ENCODE measurements around the gene ENTPD8.

ENTPD8 gene

DNA sequence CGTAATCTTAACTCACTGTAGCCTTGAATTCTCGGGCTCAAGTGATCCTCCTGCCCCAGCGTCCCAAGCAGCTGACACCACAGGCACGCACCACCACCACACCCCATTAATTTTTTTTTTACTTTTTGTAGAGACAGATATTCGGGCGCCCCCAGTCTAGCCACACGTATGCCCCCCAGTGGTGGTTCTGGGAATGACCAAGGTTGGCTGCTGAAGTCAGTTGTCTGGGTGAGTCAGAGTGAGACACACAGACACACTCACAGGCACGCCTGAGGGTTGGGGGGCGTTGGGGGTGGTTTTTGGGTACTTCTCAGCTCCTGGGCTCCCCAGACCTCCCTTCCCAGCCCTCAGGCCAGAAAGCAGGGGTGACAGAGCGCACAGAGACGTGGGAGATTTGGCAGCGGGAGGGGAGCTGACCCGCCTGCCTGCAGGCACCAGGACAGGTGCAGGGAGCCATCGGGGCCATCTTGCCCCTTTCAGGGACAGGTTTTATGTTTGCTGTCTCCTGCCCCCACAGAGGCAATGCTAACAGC, 4.2 kb upstream of the ENTPD8 start:
- H3K4me3 ChIP-seq (ENCODE audit: low read depth, low read length) = no peak overlapping the region
- no peak for DNase-seq (ENCODE audit: low read depth)
- TF ChIP-seq, protein P1, sequence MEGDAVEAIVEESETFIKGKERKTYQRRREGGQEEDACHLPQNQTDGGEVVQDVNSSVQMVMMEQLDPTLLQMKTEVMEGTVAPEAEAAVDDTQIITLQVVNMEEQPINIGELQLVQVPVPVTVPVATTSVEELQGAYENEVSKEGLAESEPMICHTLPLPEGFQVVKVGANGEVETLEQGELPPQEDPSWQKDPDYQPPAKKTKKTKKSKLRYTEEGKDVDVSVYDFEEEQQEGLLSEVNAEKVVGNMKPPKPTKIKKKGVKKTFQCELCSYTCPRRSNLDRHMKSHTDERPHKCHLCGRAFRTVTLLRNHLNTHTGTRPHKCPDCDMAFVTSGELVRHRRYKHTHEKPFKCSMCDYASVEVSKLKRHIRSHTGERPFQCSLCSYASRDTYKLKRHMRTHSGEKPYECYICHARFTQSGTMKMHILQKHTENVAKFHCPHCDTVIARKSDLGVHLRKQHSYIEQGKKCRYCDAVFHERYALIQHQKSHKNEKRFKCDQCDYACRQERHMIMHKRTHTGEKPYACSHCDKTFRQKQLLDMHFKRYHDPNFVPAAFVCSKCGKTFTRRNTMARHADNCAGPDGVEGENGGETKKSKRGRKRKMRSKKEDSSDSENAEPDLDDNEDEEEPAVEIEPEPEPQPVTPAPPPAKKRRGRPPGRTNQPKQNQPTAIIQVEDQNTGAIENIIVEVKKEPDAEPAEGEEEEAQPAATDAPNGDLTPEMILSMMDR (IDR thresholded peaks at IDR 0.05; ENCODE audit: control insufficient read depth, extremely low read depth, insufficient read depth) = peak; percentile 83

DNA sequence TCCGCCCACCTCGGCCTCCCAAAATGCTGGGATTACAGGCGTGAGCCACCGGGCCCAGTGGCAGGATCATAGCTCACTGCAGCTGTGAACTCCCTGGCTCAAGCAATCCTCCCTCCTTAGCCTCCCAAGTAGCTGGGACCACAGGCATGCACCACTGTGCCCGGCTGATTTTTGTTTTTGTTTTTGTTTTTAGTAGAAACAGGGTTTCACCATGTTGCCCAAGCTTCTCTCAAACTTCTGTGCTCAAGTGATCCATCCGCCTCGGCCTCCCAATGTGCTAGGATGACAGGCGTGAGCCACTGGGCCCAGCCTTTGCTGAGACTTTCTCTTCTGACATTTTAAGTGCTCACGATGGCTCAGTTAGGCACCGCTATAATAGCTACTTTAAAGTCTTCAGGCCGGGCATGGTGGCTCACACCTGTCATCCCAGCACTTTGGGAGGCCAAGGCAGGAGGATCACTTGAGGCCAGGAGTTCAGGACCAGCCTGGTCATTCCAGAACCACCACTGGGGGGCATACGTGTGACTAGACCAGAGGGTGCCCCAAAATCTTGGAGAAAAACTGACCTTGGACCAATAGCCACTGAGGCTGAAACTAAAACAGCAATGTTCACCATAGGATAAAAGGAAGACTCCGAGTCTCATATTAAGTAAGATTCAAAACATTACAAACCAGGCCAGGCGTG, 3.1 kb upstream of the ENTPD8 start:
- no peak for DNase-seq (ENCODE audit: low read depth)
- TF ChIP-seq, protein P1 (IDR thresholded peaks at IDR 0.05; ENCODE audit: control insufficient read depth, extremely low read depth, insufficient read depth) = no peak

DNA sequence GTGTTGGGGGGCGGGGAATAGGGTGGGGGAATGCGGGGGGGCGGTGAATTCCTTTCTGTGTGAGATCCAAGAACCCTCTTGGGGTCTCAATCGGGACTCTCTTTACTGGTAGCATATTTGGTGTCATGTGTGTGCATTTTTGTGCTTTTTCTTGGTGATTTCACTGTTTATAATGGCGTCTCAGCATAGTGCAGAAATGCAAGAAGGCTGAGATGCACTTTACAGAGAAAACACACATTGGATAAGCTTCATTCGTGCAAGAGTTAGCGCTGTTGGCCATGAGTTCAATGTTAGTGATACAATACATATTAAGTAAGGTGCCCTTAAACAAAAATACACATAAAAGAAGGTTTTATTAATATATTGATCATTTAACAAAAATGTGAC, 771 bp upstream of the ENTPD8 start:
- no peak for DNase-seq (ENCODE audit: low read depth)
- H3K4me3 ChIP-seq (ENCODE audit: low read depth, low read length) = no peak overlapping the region
- TF ChIP-seq, protein P1 (IDR thresholded peaks at IDR 0.05; ENCODE audit: control insufficient read depth, extremely low read depth, insufficient read depth) = no peak

More for the DNA sequence above, 3.1 kb upstream of the ENTPD8 start:
- H3K4me3 ChIP-seq (ENCODE audit: low read depth, low read length) = no peak overlapping the region

DNA sequence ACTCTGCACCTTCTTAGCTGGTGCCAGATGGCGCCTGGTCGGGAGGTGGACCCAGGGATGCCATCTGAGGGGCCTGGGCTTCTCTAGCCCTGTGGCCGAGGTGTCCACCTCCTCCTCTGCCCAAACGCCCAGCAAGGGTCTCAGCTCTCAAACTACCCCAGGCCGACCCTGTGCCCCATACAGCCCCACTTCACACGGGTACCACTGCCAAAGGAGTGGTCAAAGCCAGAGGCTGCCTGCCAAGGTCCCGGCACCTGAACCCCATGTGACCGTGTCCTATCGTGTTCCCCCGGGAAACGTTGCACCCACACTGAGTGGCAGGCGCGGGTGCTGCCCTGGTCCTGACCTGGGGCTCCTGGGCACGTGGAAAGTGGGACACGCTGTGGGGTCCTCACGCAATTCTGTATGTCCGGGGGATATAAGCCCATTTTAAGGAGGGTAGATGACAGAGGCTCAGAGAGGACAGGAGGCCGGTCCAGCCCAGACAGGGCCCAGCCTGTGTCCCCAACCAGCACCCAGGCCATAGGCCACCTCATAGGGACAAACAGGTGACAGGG, 1.9 kb downstream of the ENTPD8 start:
- DNase-seq (ENCODE audit: low read depth) = no peak
- no peak overlapping the region for H3K4me3 ChIP-seq (ENCODE audit: low read depth, low read length)
- TF ChIP-seq, protein P1 (IDR thresholded peaks at IDR 0.05; ENCODE audit: control insufficient read depth, extremely low read depth, insufficient read depth) = no peak

DNA sequence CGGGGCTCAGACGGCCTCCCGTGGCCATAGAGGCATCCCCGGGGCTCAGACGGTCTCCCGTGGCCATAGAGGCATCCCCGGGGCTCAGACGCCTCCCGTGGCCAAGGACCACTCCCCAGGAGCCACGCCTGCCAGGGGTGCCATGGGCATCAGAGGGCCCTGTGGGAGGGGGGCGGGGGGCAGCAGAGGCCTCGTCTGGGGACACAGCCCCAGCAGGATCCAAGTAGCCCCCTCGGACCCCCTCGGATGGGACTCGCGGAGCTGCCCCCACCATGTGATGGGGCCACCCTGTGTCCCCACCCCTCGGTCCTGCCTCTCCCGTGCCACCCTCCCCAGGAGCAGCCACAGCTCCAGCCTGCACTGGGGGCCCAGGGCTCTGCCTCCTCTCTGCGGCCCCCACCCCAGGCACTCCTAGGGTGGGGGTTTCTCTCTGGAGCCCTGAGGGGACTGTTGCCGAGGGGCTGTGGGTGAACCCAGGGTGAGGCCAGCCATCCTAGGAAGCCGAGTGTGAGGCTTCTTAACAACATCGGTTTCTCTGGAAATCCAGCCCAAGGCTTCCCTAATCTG, 2.5 kb downstream of the ENTPD8 start:
- TF ChIP-seq, protein P1 (IDR thresholded peaks at IDR 0.05; ENCODE audit: control insufficient read depth, extremely low read depth, insufficient read depth) = no peak
- no peak overlapping the region for H3K4me3 ChIP-seq (ENCODE audit: low read depth, low read length)
- DNase-seq (ENCODE audit: low read depth) = no peak

DNA sequence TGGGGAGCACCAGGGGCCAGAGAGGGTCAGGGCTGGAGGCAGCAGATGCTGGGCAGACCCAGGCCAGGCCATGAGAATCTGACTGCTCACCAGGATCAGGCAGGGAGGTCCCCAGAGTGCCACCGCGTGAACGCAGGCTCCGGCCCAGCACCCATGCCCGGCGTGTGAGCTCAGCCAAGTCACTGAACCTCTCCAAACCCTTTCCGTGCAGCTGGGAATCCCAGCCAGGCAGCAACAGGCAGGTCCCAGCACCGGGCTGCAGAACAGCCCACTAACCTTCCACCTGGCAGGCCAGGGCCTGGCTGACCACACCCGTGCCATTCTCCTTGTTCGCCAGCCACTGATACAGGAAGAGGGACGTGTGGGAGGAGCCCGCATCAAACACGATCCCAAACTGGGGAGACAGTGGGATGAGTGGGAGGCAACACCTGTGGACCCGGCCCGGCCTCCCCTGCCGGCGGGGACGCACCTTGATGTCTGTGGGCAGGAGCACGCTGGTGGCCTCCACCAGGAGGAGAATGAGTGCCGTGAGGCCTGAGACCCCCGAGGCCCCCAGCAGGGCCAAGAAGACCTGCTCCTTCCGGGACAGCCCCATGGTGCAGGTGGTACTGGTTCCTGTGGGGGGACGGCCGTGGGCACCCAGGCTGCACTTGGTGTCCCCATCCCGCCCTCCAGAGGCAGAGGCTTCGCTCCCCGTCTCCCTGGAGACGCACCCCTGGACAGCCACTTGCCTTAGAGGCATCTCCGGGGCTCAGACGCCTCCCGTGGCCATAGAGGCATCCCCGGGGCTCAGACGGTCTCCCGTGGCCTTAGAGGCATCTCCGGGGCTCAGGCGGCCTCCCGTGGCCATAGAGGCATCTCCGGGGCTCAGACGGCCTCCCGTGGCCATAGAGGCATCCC, 3.2 kb downstream of the ENTPD8 start:
- DNase-seq (ENCODE audit: low read depth) = no peak

More for the DNA sequence above, 3.2 kb downstream of the ENTPD8 start:
- TF ChIP-seq, protein P1 (IDR thresholded peaks at IDR 0.05; ENCODE audit: control insufficient read depth, extremely low read depth, insufficient read depth) = no peak
- no peak overlapping the region for H3K4me3 ChIP-seq (ENCODE audit: low read depth, low read length)
